HG03460 (cell line): ENCODE results near the gene CDS2.
A peak's percentile ranks its signal among the peaks of the same experiment; 100 is the strongest.

Experiments
- ATAC-seq: cut with Tn5 transposase; IDR thresholded peaks from one replicate; pipeline ENCODE4 v1.9.1; 2021; ENCODE audit not compliant: unreplicated experiment

The CDS2 gene

DNA sequence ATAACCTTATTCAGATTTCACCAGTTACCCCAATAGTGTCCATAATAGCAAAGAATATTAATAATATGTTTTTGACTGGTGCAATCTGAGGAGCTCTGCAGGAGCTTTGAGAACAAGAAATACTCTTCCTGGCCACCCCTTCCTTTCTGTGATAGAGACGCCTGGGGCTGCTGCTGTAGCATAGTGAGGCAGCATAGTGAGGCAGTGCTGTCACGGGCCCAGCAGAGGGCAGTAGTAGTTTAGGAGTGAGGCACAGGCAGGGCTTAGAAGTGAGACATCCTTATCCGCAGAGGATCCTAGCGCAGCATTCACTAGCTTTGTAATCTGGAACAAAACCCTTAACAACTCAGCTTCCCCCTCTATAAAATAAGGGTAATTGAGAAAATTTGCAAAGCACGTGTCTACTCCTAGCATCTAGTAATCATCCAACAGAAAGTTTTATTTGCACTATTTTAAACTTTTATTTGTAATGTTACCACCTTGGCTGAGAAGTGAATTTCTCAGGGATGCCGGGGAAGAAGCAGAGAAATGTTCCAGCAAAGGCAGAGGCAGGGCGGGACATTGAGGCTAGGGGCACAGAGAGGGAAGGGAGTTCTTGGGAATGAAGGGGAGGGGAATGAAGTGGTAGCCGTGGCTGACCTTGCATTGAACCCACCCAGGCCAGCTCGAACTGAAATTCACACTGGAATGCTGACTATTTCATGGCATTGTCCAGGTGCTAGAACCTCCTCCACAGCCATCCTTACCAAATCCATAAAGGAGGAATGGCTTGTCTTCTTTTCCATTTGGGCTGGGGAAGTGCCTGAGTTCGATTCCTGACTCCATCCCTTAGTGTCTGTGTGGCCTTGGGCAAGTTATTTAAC is 78.8 kb downstream of the CDS2 start:
- peak; percentile 90 for ATAC-seq

DNA sequence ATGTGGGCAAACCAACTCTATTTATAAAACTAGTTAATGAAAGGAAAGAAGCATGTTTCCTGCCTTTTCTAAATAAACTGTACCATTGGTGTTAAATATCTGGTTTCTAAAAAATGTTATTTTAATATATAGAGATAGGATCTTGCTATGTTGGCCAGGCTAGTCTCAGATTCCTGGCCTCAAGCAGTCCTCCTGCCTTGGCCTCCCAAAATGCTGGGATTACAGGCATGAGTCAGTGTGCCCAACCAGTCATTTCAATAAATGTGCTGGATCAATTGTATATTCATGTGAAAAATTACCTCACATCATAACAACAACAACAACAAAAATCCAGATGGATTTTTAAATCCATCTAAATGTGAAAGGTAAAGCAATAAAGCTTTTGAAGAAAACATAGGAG is 80.3 kb downstream of the CDS2 start:
- ATAC-seq: no peak

DNA sequence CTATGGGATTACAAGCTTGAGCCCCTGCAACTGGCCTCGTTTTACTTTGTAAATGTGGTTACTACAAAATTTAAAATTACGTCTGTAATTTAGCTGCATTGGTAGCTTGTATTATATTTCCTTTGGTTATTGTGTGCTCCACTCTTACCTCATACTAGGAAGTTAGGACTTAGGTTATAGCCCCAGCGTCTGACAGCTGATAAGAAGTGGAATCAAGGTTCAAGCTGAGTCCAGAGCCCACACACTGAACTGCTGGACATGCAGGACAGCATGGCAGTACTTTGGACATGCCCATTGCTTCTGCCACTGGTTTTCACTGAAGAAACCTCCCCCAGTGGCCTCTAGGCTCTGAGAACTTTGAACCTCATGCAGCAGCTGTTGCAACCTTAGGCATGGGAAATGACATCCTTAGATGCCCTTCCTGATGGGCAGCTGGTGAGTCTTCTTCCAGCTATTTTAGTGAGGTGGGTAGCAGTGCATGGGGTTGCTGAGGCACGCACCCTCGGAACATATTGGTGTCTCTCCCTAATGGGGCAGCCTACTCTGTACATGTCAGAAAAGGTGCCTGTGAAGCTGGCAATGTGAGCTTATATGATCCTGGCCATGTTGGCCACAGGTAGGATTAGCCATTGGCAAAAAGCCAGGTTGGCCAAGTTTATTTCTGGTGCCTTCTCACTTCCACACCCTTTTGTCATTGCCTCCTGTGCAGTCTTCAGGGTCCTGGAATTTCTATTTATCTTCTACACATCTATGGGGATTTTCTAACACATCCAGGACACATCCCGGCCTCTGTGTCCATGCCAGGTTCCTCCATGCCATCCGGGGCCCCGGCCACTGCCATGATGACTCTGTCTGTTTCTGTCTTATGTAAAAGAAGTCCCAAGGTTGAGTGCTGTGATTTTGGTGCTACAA is 85.3 kb downstream of the CDS2 start:
- no peak for ATAC-seq

DNA sequence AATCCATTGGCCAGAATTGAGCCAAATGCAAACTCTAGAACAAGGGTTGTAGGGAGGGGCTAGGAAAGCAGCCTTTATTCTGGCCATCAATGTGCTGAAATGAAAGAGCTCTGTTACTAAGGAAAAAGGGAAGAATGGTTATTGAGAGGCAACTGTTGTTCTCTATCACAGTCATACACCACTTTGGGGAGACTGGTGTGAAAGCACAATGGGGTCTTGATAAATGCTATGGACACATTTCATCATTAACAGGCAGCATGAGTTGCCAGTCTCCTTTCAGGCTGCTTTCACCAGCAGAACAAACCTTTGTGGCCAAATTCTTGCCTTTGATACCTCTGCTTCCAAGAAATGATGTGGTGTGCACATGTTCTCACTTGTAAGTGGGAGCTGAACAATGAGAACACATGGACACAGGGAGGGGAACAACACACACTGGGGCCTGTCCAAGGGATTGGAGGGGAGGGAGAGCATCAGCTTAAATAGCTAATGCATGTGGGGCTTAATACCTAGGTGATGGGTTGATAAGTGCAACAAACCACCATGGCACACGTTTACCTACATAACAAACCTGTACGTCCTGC is 86.2 kb downstream of the CDS2 start:
- ATAC-seq: no peak

DNA sequence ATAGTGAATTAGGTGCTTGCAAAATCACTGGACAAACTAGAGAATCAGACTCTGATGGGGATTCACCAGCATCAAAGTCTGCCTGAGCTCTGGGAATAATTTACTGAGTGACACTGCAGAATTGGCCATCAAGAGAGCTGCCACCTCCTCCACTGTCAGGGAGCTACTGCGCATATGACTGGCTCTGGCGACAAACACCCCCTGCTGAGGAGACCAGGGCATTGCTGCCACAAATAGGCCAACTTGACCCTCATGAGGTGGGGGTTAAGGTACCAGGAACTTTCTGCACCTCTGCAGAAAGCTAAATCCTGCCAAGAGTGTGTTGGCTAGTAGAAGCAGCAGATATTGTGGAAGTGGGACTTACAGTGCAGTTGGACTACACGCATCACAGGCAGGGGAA is 88.0 kb downstream of the CDS2 start:
- no peak for ATAC-seq

DNA sequence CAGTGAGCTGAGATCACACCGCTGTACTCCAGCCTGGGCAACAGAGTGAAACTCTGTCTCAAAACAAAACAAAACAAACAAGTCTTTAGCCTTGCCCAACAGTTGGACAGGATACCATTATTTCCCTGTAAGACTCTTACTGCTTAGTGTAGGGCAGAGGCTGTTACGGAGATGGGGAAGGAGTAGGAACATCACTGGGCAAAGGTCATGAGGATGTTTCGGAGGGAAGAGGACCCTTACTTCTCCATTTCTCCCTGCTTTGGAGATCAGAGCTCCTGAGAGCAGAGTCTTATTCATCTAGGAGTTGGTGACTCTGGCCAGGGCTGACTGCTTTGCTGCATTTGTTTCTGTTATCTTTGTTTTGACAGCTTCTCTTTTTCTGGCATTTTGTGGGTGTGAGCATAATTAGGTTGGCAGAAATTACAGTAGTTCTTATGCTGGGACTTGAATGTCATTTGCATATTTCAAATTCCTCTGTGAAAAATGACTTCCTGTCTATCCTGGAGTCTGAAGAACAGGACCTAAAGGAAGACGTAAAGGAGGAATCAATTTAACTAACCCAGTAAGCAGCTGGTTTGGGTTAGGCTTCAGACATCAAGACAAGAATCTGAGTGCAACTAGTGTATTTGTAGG is 89.0 kb downstream of the CDS2 start:
- ATAC-seq: no peak

DNA sequence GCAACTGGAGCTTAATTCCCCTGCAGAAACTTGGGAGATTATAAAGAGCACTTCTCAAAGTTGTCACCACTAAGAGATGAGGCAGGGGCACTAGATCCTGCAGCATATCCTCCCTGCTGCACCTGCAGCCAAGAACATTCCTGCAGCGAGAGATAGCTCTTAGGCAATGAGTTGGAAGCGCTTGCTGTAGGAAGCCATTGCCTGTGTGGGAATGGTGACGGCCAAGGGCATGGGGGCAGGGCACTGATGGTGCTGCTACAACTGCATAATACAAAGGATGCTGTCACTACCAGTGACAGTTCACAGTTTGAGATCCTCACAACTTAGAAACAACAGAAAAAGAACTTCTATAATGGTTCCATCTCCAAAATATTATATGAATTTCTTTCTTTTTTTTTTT is 89.9 kb downstream of the CDS2 start:
- ATAC-seq: no peak

DNA sequence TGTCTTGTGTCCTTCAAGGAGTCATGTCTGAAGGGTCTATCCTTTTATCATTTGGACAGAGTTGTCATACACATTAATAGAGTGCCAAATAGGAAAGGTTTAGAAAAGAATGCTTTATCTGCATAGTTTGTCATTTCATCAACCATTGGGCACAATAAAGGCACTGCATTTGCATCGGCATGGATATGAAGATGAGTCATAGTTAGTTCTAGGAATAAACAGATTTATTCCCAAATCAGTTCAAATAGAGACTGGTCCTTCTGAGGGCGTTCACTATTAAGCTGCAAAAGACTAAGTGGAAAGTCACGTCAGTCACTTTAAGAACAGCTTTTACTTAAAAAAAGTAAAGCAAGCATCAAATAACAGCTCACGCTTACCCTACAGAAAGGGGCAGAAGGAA is 90.8 kb downstream of the CDS2 start:
- ATAC-seq: no peak

DNA sequence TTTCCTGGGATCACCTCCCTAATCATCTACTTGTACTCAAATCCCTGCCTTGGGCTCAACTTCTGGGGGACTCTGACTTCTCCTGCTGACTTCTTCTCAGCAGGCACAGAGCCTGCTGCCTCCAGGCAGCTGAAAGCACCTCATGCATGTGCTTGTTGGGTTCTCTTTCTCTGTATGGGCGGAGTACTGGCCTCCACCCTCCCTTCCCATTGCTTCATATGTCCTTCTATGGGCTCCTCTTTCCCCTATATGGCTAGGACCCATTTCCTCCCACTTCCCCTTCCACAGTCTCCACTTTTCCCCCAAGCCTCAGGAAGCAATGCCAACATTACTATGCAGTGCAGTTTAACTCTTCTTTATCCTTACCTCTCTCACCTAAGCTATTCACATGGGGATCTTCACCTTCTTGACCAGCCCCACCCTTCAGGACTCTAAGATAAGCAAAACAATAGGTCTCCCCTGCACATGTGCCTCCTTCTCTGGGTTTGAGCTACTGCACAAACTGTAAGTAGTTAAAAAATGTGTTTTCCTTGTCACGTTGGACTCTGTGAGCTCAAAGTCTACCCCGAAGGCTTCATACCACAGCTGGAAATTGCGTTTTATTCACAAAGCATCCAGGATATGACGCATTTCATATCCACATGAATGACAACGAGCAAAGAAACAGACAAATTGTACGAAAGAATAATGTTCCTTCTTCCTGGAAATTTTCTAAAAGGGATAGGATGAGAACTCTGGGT is 93.7 kb downstream of the CDS2 start:
- no peak for ATAC-seq

DNA sequence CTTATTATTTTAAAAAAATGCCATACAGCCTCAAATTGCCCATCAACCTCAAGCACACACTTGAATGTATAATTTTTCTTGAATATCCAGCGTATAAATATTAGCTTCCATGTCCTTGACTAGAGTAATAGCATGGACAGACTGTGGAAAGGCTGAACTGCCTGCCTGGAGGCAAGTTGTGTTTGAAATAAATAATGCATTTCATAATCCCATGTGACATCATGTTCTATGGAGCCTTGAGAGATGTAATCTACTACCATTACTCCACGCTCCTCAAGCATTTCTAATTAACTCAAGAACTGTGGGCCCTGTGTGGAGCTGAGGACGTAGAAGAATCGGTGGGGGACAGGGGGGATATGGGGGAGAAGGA is 94.2 kb downstream of the CDS2 start:
- ATAC-seq: no peak

DNA sequence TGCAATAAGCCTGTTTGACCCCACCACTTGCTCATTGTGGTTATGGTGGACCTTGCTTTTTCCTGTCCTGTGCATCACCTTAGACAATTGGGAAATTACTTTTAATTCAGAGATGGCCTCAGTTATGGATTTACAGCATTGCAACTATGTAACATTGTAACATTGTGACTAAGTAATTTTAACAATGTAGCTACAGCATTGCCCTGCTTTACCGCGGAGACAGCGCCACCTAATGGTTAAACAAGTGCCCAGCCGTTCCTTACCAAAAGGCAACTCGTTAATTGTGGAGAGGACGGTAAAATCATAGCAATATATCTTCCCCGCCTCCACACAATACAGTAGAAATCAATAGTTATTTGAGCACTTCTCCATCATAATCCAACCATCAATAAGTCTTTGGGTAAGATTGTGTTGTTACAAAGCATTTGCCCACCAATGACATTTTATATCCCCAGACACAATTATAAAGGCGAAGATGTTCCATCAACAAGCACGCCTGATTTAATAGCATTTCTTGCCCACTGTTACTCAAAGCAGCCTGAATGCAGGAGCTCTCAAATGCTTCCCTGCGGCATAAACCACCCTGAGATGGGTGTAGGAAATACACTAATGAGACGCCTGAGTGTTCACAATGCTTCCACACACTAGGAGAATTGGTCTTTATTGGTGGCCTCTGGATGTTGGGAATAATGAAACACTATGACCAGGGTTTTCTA is 96.3 kb downstream of the CDS2 start:
- no peak for ATAC-seq

DNA sequence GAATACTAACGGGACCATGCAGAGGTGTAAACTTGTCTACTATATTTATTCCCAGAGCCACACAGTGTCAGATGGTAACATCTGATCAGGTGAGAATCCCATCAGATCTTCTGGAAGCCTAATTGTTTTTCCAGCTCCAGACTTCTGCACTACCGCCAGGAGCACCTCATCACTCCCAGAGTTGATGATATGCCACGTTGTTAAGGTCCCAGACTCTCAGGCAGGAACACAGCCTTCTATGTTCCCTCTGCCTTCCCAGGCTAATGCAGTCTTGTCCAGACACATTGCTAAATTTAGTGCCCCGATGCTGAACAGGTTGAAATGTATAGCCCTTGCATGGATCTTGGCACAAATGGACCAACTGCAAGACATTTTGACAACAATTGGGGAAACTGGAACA is 103.7 kb downstream of the CDS2 start:
- ATAC-seq: no peak

DNA sequence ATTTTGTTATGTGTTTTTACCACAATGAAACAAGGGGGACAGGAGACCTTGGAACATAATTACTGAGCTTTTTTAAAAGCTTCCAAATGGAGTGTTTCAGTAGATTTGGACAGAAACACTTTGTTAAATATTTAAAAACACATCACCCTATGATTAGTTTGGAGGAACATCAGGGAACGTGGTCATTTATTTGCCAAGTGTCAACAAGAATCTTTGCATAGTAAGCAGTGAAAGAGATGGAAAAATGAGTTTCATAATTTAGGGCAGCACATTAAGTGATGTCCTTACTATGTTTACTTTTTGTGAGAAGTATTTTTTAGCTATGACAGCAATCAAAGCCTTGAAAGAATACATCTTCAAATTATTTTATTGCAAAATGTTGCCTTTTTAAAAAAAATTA is 107.3 kb downstream of the CDS2 start:
- ATAC-seq: no peak

DNA sequence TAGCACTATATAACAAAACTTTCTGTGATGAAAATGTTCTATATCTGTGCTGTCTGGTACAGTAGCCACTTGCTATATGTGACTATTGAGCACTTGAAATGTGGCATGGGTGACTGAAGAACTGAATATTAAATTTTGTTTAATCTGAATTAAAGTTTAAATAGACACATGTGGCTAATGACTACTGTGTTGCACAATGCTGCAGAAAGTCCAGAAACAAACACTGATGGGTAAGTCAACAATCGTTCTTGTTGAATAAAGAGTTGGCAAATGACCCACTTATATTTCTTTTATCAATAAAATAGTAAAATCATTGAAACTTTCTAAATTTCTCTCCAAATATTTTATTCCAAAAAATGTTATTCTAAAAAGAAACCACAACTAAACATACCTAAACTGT is 108.2 kb downstream of the CDS2 start:
- no peak for ATAC-seq
